GM12878 (cell line): ENCODE data around the gene HAUS6. TPM values are rescaled to one million over a fixed set of nuclear protein-coding genes. Genes with fewer than 3 reads are reported as not detected.

ENCODE experiments used
- CEBPB ChIP-seq, 2 experiments: fragments of 150-350 bp in 1 of 2; IDR thresholded peaks; 2 replicates each; pipeline ENCODE4 v1.6.1; 2012 to 2014; ENCODE audit warnings: low read depth in 2 of 2, low read length in 2 of 2, borderline replicate concordance in 1 of 2, inconsistent platforms in 1 of 2
- DPF2 ChIP-seq: fragments of 450-650 bp; IDR thresholded peaks from 2 replicates; pipeline ENCODE4 v1.6.1; 2017; ENCODE audit warnings: mild to moderate bottlenecking
- EED ChIP-seq: sonication (generic); IDR thresholded peaks from 2 replicates; pipeline ENCODE4 v1.6.1; 2016; ENCODE audit warnings: antibody characterized with exemption, low read depth
- GATAD2B ChIP-seq: fragments of 450-650 bp; conservative IDR thresholded peaks from 2 replicates; pipeline ENCODE4 v1.6.1; 2017; ENCODE audit warnings: low read depth, mild to moderate bottlenecking, moderate library complexity
- HDAC2 ChIP-seq: fragments of 200-600 bp; sonication (generic); IDR thresholded peaks from 2 replicates; pipeline ENCODE4 v1.6.1; 2017
- HDAC6 ChIP-seq: fragments of 200-600 bp; sonication (generic); IDR thresholded peaks from one replicate; pipeline ENCODE4 v1.8.0; 2017; ENCODE audit warnings: antibody characterized with exemption; ENCODE audit not compliant: unreplicated experiment
- IKZF2 ChIP-seq, 2 experiments: fragments of 450-650 bp; IDR thresholded peaks; 2 replicates each; pipeline ENCODE4 v1.6.1; 2017; ENCODE audit warnings: mild to moderate bottlenecking in 2 of 2, moderate library complexity in 2 of 2
- MEF2A ChIP-seq: IDR thresholded peaks from 2 replicates; pipeline ENCODE4 v1.6.1; 2011; ENCODE audit warnings: low read depth, mild to moderate bottlenecking, low read length, moderate library complexity; ENCODE audit not compliant: insufficient read depth
- MYC ChIP-seq: IDR thresholded peaks from 2 replicates; pipeline ENCODE4 v1.6.1; 2011; ENCODE audit warnings: mild to moderate bottlenecking, low read length, moderate library complexity, inconsistent platforms; ENCODE audit not compliant: insufficient read depth, insufficient replicate concordance, insufficient read length, severe bottlenecking
- POU2F2 ChIP-seq: IDR thresholded peaks from 3 replicates; pipeline ENCODE4 v1.6.1; 2011; ENCODE audit warnings: low read depth, mild to moderate bottlenecking, low read length, borderline replicate concordance
- SMARCA5 ChIP-seq: fragments of 450-650 bp; IDR thresholded peaks from 2 replicates; pipeline ENCODE4 v1.6.1; 2017; ENCODE audit warnings: mild to moderate bottlenecking
- SREBF2 ChIP-seq: IDR thresholded peaks from 2 replicates; pipeline ENCODE4 v1.6.1; 2012; ENCODE audit warnings: mild to moderate bottlenecking, low read length
- TCF12 ChIP-seq: IDR thresholded peaks from 2 replicates; pipeline ENCODE4 v1.6.1; 2011; ENCODE audit warnings: low read depth, mild to moderate bottlenecking, low read length
- ZNF207 ChIP-seq: fragments of 450-650 bp; IDR thresholded peaks from 2 replicates; pipeline ENCODE4 v1.6.1; 2014; ENCODE audit warnings: antibody characterized with exemption, mild to moderate bottlenecking, borderline replicate concordance
- ZNF622 ChIP-seq: fragments of 450-650 bp; IDR thresholded peaks from 2 replicates; pipeline ENCODE4 v1.6.1; 2017; ENCODE audit warnings: mild to moderate bottlenecking, inconsistent platforms
- polyA plus RNA-seq, 11 experiments: library from polyadenylated mRNA; depleted of rRNA in 4 of 11; unstranded in 6 of 11; stranded (reverse) in 5 of 11; fragments of >200 nt; fragmentation: Nextera tagmentation in 4 of 11; fragmentation: Illumina TruSeq in 1 of 11; extraction: Ambion mirVana in 4 of 11; extraction: Trizol in 1 of 11; gene quantifications; 1 replicate in 1 of 11; 2 replicates in 10 of 11; pipeline versions ENCODE4 v1.2.1 to v1.2.3, GENCODE V29; 2011 to 2016; ENCODE audit warnings: inconsistent platforms in 2 of 11, missing spikeins in 2 of 11, low read depth in 1 of 11
- total RNA-seq, 4 experiments: library from RNA; depleted of rRNA in 3 of 4; stranded (reverse); fragments of >200 nt in 3 of 4; fragmentation: Illumina TruSeq in 1 of 4; extraction: Trizol in 1 of 4; gene quantifications; 2 replicates each; pipeline versions ENCODE4 v1.2.1 to v1.2.3, GENCODE V29; 2013 to 2021
- TF ChIP-seq, protein P1 (sequence below): fragments of 450-650 bp; conservative IDR thresholded peaks from 2 replicates; pipeline ENCODE4 v1.6.1; 2017; ENCODE audit warnings: mild to moderate bottlenecking, moderate library complexity
- TF ChIP-seq, protein P2 (sequence below): fragments of 150-350 bp; IDR thresholded peaks from 2 replicates; pipeline ENCODE4 v1.6.1; 2014; ENCODE audit warnings: mild to moderate bottlenecking, low read depth, low read length
- TF ChIP-seq, protein P3 (sequence below): fragments of 450-650 bp; IDR thresholded peaks from 2 replicates; pipeline ENCODE4 v1.6.1; 2018; ENCODE audit warnings: mild to moderate bottlenecking, low read depth, moderate library complexity; ENCODE audit not compliant: partially characterized antibody
- TF ChIP-seq, protein P4 (sequence below): IDR thresholded peaks from 2 replicates; pipeline ENCODE4 v1.6.1; 2011; ENCODE audit warnings: low read depth, mild to moderate bottlenecking, low read length, moderate library complexity, borderline replicate concordance; ENCODE audit errors: extremely low read depth

The HAUS6 gene
- total and polyA plus RNA-seq, 10 of the 15 experiments (the other 5 are each of a cell fraction or from before 2014, with no cell fraction given), result 7.1 to 26.8 (median 16.0) TPM

DNA sequence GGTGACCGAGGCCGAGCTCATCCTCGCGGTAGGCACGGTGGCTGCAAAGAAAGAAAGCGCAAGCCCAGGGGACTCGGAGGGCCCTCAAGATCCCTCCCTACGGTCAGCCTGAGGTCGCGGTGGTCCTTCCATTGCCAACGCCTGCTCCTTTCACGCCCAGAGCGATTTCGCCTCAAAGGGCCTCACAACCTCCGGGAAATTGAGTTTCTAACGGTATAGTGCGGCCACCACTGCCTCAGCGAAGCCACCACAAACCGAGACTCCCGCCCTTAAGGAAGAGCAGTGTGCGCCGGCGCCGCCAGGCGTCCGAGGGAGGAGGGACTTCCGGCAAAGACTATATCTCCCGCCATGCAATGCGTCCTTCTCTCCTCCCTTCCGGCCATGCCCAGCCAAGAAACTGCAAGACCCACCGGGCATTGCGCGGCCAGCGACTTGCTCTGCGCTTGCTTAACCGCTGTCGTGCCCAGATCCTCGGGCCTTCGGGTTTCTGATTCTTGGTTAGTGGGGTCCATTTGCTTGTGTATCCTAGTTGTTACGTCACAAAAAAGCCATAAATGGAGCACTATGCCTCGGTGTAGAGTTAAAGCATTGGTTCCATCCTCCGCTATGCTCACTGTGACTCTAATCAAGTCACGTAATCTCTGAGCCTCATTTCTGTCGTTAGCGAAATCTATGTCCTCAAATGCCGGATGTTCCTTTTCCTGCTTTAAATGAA lies at the start of gene HAUS6 (continued):
- TF ChIP-seq TCF12, result no peak
- peak; percentile 67; the same call in 1 of the 3 replicates for TF ChIP-seq POU2F2
- TF ChIP-seq, protein P1, sequence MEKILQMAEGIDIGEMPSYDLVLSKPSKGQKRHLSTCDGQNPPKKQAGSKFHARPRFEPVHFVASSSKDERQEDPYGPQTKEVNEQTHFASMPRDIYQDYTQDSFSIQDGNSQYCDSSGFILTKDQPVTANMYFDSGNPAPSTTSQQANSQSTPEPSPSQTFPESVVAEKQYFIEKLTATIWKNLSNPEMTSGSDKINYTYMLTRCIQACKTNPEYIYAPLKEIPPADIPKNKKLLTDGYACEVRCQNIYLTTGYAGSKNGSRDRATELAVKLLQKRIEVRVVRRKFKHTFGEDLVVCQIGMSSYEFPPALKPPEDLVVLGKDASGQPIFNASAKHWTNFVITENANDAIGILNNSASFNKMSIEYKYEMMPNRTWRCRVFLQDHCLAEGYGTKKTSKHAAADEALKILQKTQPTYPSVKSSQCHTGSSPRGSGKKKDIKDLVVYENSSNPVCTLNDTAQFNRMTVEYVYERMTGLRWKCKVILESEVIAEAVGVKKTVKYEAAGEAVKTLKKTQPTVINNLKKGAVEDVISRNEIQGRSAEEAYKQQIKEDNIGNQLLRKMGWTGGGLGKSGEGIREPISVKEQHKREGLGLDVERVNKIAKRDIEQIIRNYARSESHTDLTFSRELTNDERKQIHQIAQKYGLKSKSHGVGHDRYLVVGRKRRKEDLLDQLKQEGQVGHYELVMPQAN, result peak; percentile 90
- TF ChIP-seq, protein P2, sequence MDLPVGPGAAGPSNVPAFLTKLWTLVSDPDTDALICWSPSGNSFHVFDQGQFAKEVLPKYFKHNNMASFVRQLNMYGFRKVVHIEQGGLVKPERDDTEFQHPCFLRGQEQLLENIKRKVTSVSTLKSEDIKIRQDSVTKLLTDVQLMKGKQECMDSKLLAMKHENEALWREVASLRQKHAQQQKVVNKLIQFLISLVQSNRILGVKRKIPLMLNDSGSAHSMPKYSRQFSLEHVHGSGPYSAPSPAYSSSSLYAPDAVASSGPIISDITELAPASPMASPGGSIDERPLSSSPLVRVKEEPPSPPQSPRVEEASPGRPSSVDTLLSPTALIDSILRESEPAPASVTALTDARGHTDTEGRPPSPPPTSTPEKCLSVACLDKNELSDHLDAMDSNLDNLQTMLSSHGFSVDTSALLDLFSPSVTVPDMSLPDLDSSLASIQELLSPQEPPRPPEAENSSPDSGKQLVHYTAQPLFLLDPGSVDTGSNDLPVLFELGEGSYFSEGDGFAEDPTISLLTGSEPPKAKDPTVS, result no peak
- TF ChIP-seq DPF2, result no peak
- TF ChIP-seq IKZF2 (IDR thresholded peaks at IDR 0.05), result no peak; a peak in 1 of 4 replicates
- no peak for TF ChIP-seq ZNF207
- TF ChIP-seq CEBPB (IDR thresholded peaks at IDR 0.05; ENCODE audit: borderline replicate concordance in 1 of 2, low read depth in 2 of 2, low read length in 2 of 2), result 0 out of 4 replicates have a peak, but pooled peaks of 1 of the 2 experiments have one; percentile 18
- 0 out of 2 replicates have a peak, but pooled peaks have one; percentile 20 for TF ChIP-seq GATAD2B
- no peak for TF ChIP-seq EED
- TF ChIP-seq ZNF622, result no peak
- TF ChIP-seq, protein P3, sequence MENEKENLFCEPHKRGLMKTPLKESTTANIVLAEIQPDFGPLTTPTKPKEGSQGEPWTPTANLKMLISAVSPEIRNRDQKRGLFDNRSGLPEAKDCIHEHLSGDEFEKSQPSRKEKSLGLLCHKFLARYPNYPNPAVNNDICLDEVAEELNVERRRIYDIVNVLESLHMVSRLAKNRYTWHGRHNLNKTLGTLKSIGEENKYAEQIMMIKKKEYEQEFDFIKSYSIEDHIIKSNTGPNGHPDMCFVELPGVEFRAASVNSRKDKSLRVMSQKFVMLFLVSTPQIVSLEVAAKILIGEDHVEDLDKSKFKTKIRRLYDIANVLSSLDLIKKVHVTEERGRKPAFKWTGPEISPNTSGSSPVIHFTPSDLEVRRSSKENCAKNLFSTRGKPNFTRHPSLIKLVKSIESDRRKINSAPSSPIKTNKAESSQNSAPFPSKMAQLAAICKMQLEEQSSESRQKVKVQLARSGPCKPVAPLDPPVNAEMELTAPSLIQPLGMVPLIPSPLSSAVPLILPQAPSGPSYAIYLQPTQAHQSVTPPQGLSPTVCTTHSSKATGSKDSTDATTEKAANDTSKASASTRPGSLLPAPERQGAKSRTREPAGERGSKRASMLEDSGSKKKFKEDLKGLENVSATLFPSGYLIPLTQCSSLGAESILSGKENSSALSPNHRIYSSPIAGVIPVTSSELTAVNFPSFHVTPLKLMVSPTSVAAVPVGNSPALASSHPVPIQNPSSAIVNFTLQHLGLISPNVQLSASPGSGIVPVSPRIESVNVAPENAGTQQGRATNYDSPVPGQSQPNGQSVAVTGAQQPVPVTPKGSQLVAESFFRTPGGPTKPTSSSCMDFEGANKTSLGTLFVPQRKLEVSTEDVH, result peak; percentile 47
- 0 out of 2 replicates have a peak, but pooled peaks have one; percentile 70 for TF ChIP-seq HDAC2
- no peak for TF ChIP-seq SREBF2
- no peak for TF ChIP-seq HDAC6
- TF ChIP-seq MEF2A, result no peak
- TF ChIP-seq SMARCA5, result no peak
- TF ChIP-seq, protein P4, sequence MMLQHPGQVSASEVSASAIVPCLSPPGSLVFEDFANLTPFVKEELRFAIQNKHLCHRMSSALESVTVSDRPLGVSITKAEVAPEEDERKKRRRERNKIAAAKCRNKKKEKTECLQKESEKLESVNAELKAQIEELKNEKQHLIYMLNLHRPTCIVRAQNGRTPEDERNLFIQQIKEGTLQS, result peak; percentile 14; the same call in 1 of the 2 replicates
- no peak for TF ChIP-seq MYC
